NCI-H446 treated with DMSO at 0.1 percent for 48 hours (cell line): ENCODE results near the gene SNX24.
"Not testable (repeated sequence)": the region's sequence is repeated elsewhere in the genome, so short reads cannot be mapped to it uniquely, and the experiment has no call there.

Source experiments
- DNase-seq: peaks from one replicate; lab custom pipeline; 2025; lab: John Stamatoyannopoulos, UW

The SNX24 gene, protein sequence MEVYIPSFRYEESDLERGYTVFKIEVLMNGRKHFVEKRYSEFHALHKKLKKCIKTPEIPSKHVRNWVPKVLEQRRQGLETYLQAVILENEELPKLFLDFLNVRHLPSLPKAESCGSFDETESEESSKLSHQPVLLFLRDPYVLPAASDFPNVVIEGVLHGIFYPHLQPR

DNA sequence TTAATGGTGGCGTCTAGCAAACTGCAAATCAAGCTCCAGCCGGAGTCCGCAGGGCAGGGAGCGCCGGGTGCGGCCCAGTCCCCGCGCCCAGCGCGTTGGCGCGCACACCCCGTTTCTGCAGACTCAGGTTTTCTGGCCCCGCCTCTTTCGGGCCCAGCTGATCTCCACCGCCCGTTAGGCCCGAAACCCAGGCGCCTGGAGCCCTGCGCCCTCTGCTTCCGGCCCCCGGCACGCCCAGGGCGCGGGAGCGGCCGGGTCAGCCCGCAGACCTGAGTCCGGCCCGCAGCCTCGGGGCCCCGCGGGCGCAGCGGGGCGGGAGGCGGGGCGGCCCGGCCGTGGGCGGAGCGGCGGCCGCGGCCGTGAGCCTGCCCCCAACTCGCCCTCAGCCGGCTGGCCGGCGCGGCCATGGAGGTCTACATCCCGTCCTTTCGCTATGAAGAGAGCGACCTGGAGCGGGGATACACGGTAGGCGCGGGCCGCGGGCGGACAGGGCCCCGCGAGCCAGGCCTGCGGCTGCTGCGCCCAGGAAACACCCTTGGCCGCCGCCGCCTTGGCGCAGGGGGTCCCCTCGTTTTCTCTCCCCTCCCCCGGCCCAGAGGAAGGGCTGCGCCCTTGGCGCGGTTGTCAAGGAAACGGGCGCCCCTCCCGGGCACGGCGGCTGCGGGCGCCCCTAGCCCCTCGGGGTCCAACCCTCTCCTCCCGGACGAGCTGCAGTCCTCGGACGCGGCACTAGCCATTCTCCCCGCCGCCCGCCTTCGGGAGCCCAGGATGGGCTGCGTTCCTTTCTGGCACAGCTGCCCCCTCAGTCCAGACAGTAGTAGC lies at the start of gene SNX24:
Gene SNX24 (plus strand): TSS at position 385 of the 822 bp plus-strand sequence. CDS start 21 bp downstream, at position 406.
- DNase-seq: peak; percentile 16

DNA sequence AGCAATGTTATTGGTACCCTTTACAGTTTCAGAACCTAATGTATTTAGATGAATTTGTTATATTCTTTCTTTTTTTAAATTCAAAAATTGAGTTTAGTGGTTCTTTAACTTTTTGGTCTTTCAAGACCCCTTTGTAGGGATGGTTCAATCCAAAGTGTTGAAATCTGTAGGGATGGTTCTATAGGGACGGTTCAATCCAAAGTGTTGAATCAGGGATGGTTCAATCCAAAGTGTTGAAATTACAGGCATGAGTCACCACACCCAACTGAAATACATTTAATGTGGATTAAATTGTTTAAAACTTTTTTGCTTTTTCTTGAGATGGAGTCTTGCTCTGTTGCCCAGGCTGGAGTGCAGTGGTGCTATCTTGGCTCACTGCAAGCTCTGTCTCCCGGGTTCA lies 39.9 kb upstream of the SNX24 start:
- no peak for DNase-seq

DNA sequence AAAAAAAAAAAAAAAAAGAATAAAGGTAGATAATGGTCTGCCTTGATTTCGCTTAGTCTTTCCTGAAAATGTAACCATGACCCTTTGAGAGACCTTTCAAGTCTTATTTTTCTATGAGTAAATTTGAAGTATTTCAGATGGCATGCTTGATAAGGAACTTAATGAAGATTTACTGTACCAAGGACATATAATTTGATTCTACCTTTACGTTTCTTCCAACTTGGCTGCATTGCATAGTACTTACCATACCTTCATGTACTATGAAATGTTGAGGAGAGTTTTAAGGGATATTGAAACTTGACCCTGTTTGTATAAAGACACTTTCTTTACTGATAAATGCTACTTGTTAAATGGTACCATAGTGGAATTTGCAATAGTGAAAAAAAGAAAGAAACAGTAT lies 35.0 kb upstream of the SNX24 start:
- DNase-seq: no peak

DNA sequence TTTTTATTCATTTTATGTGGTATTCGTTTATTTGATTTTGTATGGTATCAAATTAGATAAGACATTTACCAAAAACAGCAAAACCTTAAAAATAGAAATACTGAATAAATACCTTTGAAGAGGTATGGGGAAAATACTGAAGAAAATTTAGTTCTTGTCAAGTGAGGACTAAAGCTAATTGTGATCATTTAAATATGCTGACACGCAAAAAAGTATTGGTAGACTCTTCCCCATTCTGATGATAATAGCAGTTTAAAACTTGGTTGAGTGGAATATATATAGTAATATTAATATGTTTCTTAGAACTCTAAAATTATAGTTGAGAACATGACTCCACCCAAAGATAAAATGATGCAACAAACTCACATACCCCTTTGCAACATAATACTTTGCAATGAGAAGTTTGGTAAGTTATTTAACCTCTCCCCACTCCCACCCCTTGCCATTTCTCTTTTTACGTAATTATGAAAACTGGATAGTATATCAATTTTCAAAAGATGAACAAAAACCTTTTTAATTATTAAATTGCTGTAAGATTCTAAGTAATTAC lies 30.1 kb upstream of the SNX24 start:
- no peak for DNase-seq

DNA sequence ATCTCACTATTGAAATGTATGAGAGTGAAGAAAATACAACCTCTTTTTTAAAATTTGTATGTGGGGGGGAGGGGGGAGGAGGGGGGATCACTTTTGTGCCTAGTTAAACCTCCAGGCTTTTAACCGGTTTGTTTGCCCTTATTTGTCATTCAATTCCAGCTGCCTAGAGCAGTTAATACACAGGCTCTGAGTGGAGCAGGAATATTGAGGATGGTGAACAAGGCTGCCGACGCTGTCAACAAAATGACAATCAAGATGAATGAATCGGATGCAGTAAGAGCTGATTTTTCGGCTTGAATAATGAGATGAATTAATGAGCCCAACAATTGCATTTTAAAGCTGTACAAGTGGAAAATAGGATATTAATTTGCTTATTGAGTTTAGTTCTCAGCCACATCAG lies 28.7 kb upstream of the SNX24 start:
- no peak for DNase-seq

DNA sequence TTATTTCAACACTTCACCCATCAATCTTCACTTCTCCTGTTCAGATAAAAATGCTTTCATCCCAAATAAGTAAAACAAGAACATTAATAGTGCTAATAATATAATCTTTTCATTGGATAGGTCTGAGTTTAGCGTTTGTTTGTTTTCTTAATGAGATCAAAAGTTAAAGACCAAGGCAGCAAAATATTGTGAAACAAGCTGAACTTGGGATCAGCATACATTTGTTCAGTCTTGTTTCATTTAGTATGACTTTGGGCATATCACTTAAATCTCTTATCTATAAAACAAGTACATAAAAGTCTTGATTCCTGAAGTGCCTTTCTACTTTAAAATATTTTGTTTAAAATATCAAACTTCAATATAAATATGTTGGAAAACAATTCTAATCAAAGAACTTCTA lies 13.4 kb upstream of the SNX24 start:
- DNase-seq: no peak

DNA sequence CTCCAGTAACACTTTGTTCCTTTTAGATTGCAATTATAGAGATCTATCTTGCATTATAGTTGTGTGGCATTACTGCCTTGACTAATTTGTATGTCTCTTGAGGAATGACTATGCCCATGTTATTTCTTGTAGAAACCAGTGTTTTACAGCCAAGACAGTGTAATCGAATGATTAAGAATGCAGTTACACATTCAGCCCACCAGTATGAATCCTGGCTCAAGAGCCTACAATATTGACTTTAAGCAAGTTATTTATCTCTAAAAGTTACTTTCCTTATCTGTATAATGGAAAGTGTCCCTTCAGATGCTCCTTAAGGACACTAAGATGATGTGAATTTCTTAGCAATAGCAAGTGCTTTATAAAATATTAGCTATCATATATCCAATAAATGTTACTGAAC lies 9.7 kb upstream of the SNX24 start:
- DNase-seq: no peak

DNA sequence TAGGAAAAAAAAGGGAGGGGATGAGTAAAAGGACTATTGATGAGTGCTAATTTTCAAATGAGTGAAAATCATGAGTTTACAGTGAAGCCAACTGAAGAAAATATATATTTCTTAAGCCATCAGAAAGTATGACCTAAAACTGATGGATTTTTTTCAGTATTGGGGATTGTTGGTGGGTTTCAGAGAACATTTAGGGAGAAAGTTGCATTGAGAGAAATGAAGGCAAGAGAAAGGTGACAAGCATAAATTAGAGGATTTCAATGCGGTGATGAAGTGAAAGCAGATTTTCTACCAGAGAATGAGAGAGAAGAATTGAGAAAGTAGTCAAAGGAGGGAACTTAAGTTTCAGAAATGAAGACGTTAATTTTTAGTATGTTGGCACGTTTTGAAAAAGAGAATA lies 8.5 kb upstream of the SNX24 start:
- no peak for DNase-seq

DNA sequence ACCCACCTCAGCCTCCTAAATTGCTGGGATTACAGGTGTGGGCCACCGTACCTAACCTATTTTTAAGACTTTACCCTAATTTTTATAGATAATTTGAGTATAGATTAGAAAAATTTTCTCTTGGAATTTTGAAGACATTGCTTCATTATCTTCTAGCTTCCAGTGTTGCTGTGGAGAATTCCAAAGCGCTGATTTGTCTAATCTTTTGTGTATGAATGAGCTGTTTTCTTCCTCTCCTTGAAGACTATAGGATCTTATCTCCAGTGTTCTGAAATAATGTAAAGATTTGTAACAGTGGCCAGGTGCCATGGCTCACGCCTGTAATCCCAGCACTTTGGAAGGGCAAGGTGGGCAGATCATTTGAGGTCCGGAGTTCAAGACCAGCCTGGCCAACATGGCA lies 5.7 kb upstream of the SNX24 start:
- DNase-seq: no peak

DNA sequence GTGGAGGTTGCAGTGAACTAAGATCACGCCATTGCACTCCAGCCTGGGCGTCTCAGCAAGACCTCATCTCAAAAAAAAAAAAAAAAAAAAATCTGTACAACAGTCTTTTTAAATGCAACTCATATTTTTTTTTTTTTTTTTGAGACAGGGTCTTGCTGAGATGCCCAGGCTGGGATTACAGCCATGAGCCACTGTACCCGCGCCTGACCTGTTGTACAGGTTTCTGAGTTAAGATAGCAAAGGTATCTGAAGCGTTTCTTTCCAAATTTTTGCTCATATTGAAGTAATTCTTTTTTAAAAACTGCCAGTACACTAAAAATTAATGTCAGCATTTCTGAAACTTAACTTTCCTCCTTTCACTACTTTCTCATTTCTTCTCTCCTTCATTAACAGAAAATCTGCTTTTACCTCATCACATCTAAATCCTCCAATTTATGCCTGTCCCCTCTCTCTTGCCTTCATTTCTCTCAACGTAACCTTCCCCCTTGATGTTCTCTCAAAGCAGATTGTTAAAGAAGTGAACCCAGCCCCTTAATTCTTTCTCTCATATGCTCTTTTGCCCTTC lies 3.3 kb upstream of the SNX24 start:
- no peak for DNase-seq

DNA sequence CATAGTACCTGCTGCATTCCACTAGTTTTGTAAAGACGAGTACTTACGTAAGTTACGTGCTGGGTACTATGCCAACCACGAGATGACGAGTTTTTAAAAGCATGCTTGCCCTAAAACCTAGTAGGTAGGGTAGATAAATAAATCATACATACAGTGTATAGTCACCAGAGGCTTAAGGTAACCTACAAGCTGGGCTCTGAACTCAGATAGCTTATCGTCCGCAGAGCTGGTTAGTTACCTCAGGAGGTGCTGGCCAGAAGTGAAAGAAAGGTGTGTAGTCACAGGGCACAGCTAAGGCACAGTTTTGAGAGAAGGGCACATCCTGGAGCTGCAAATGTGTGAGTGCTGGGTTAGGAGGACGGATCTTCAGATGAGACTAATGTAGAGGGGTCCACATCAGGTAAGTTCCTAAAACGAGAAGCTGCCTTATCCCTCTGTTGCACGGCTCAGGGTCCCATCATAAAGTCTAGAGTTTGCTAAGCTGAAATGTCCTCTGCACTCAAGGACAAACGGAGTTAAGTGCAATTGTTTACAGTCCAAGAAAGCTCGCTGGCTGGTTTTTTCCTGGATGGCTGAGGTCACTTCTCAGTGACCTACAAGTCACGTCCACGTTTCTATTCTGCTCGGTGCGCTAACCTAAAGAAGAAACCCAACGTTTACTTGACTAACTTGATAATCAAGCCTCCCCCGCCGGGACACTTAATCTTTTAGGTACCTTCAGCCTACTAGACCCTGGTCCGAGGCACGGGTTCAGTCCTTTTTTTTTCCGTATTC lies 1.1 kb upstream of the SNX24 start:
- no peak for DNase-seq

DNA sequence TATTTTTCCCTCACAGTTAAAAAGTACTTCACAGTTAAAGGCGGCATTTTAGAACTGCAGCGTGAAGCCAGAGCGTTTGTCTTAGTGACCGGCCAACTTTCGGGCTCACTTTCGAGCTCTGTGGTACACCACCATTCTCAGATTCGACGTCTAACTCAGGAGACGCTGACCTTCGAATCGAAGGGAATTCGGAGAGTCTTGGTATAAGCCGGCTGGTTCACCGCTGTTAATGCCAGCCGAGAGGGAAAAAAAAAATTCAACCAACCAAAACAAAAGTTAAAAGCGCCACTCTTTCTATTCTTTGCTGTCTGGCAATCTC lies 544 bp upstream of the SNX24 start:
- no peak for DNase-seq

DNA sequence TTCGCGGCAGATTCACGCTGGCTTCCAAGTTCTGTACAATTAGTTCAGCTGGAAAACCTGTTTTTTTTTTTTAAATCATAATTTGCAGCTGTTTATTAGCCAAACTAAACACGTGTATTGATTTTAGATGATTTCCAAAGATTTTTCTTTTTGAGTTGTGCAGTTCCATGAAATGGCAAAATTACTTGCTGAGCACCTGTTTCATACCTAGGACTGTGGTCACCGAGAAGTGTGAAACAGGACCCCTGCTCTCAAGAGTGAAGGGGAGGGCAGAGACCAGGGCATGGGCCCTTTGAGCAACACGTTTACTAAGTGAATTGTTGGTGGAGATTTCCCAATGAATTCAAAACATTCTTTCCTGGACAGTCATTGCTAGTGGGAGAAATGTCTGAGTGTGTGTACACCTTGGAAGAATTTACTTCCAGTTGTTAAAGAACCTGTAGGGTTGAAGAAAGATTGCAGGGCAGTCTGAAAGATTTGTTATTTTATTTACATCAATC lies 688 bp downstream of the SNX24 start:
- DNase-seq: no peak

DNA sequence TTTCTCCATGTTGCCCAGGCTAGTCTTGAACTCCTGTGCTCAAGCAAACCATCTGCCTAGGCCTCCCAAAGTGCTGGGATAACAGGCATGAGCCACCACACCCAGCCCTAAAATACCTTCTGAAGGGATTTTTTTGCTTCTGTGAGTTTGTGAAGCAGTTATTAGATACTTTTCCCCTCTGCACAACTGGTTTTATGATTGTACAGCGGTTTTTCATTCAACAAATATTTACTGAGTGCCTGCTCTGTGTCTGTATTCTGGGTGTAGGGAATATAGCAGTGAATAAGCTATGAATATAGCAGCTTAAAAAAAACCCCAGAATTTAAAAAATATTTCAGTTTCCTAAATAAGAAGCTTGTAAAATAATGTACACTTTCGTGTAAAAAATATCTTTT lies 2.3 kb downstream of the SNX24 start:
- no peak for DNase-seq

DNA sequence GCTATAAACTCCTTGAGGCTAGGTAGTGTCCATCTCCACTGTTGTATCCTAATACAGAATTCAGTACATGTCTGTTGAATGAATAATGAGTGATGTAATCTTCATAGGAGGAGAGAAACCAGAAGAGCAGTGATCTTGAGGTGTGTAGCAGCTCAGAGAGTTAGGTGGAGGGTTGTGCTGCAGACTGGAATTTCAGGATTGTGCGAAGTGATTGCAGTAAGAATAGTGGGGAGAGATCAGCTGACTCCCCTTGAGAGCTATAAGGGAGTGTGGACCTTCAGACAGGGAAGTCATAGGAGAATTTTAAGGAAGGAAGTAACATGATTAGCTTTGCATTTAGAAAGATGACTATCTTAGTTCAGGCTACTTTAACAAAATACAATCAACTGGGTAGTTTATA lies 4.4 kb downstream of the SNX24 start:
- DNase-seq: no peak

DNA sequence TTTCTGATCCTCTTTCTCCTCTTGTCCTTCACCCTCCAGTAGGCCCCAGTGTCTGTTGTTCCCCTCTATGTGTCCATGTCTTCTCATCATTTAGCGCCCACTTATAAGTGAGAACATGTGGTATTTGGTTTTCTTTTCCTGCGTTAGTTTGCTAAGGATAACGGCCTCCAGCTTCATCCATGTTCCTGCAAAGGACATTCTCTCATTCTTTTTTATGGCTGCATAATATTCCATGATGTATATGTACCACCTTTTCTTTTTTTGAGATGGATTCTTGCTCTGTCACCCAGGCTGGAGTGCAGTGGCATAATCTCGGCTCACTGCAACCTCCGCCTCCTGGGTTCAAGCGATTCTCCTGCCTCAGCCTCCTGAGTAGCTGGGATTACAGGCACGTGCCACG lies 12.1 kb downstream of the SNX24 start:
- not testable (repeated sequence) for DNase-seq

DNA sequence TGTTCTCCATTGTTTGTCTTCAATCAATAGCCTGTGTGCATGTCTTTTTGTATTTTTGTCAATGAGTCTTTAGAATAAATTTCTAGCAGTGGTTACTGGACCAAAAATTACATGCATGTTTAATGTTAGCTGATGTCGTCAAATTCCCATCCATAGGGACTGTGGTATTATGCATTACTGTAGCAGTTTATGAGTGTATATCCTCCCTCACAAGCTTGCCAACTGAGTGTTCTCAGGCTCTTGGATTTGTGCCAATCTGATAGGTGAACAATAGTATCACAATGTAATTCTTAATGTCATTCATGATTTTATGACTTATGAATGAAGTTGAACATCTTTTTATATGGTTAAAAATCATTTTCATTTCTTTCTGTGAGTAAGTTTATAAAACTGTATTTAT lies 13.0 kb downstream of the SNX24 start:
- no peak for DNase-seq

DNA sequence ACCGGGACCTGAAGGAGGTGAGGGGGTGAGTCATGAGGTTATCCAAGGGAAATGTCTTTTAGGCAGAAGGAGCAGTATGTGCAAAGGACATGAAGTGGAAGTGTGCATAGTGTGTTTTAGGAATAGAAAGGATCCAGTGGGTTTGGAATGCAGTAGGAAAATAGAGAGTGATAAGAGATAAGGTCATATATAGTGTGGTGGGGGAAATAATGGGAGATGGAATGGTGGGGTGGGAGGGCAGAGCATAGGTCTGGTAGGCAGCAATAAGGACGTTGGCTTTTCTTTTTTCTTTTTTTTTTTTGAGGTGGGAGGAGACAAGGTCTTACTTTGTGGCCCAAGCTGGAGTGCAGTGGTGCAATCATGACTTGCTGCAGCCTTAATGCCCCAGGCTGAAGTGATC lies 17.8 kb downstream of the SNX24 start:
- DNase-seq: no peak

DNA sequence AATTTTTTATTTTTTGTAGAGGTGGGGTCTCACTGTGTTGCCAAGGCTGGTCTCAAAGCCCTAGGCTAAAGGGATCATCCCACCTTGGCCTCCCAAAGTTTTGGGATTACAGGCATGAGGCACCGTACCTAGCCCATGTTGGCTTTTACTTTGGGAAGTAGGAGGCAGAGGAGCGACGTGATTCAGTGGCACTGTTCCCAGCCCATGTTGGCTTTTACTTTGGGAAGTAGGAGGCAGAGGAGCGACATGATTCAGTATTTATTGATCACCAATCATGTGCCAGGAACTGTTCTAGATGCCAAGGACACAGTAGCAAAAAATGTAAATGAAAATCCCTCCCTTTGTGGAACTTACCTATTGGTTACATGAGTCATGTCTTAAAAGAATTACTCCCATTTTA lies 18.3 kb downstream of the SNX24 start:
- DNase-seq: no peak

DNA sequence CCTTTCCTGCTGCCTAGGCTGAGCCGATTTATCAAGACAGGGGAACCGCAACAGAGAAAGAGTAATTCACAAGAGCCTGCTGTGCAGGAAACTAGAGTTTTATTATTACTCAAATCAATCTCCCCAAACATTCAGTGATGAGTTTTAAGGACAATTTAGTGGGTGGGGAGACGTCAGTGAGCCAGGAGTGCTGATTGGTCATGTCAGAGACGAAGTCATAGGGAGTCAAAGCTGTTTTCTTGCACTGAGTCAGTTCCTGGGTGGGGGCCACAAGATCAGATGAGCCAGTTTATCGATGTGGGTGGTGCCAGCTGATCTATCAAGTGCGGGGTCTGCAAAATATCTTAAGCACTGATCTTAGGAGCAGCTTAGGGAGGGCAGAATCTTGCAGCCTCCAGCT lies 19.0 kb downstream of the SNX24 start:
- no peak for DNase-seq

DNA sequence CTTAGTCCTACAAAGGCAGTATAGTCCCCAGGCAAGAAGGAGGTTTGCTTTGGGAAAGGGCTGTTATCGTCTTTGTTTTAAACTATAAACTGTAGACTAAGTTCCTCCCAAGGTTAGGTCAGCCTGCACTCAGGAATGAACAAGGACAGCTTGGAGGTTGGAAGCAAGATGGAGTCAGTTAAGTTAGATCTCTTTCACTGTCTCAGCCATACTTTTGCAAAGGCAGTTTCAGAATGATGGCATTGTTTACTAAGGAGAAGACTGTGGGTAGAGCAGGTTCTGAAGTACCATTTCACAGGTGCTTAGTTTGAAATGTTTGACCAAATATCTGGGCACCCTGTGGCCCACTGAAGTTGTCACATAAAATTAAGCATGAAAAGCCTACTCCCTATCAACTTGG lies 19.4 kb downstream of the SNX24 start:
- DNase-seq: no peak

DNA sequence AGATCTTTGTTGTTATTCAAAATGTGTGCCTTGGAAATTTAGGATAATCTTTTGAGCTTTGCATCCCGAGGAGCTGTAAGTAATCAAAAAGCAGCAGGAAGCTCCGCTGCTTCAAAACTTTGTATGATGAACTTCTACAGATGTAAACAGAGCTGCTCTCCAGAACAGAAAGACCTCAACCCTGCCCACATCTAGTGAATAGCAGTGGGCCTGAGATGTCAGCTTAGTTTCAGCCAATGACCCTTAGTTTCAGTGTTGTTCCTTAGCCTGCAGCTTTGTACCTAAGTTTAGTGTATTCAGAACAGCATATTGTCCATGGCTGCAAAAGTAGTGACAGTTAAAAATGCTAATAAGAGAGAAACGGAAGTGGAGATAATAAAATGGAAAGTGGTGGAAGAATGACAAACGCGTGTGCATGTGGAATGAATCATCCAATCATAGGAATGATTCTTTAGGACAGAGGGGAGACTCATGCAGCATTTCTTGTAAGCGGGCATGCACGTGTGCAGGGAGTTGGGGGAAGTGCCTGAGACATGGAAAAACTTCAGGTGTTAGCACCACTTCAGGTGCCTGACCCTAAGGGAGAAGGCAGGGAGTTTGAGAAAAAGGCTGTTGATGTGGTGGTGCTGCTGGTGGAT lies 24.9 kb downstream of the SNX24 start:
- no peak for DNase-seq
